Type B pancreatic cell (in vitro differentiated cells): ENCODE results near the gene EREG. TPM values are rescaled to one million over a fixed set of nuclear protein-coding genes. Genes with fewer than 3 reads are reported as not detected.

ENCODE experiments used
- DNase-seq: peaks from one replicate; pipeline ENCODE4 v3.0.0; 2021; ENCODE audit warnings: mixed read lengths; ENCODE audit not compliant: unreplicated experiment; ENCODE audit errors: extremely low spot score
- H3K27ac Mint-ChIP-seq: 2 replicates; pipeline ENCODE4 v1.8.0; 2021; ENCODE audit warnings: mild to moderate bottlenecking, mixed read lengths
- H3K27me3 Mint-ChIP-seq: 2 replicates; pipeline ENCODE4 v1.8.0; 2021; ENCODE audit warnings: mixed read lengths
- H3K36me3 Mint-ChIP-seq: 2 replicates; pipeline ENCODE4 v1.8.0; 2021; ENCODE audit warnings: mixed read lengths
- H3K4me1 Mint-ChIP-seq: one replicate; pipeline ENCODE4 v1.8.0; 2021; ENCODE audit warnings: mixed read lengths; ENCODE audit not compliant: unreplicated experiment
- H3K4me3 Mint-ChIP-seq: 2 replicates; pipeline ENCODE4 v1.8.0; 2021; ENCODE audit warnings: mild to moderate bottlenecking, mixed read lengths
- H3K9me3 Mint-ChIP-seq: 2 replicates; pipeline ENCODE4 v1.8.0; 2021; ENCODE audit warnings: mixed read lengths
- total RNA-seq: library from RNA; stranded (reverse); gene quantifications from 2 replicates; pipeline ENCODE4 v1.2.1, GENCODE V29; 2021; ENCODE audit warnings: low replicate concordance
- TF ChIP-seq, protein P1 (sequence below): fragments of 200-600 bp; sonication (generic); conservative IDR thresholded peaks from 2 replicates; pipeline ENCODE4 v1.5.0; 2021; ENCODE audit warnings: antibody characterized with exemption, mild to moderate bottlenecking

Gene EREG
- total RNA-seq, 1 donor from 2014 or later: 3.1 TPM

DNA sequence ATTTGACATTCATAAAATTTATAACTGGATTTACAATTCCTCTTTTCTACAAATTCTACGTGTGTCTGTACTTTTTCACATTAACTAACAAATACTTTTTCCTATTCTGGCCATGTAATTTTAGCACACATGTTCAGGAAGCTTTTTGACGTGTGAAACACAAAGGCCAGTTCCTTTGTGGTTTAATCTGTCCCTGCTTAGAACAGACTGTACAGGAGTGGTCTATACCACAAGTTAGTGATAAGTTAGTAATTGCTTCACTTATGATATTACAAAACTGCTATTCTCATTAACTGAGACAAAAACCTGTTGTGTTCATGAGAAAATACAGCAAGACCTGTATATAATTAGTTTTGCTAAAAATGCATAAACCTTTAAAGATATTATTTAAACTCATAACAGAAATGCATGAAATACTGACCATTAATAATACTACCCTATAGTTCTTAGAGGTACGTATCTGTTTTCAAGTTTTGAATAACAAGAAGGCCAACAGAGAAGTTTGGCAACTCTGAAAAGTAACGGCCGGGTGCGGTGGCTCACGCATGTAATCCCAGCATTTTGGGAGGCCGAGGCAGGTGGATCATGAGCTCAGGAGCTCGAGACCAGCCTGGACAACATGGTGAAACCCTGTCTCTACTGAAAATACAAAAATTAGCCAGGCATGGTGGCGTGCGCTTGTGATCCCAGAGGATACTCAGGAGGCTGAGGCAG lies 66.3 kb downstream of the EREG start:
- TF ChIP-seq, protein P1, sequence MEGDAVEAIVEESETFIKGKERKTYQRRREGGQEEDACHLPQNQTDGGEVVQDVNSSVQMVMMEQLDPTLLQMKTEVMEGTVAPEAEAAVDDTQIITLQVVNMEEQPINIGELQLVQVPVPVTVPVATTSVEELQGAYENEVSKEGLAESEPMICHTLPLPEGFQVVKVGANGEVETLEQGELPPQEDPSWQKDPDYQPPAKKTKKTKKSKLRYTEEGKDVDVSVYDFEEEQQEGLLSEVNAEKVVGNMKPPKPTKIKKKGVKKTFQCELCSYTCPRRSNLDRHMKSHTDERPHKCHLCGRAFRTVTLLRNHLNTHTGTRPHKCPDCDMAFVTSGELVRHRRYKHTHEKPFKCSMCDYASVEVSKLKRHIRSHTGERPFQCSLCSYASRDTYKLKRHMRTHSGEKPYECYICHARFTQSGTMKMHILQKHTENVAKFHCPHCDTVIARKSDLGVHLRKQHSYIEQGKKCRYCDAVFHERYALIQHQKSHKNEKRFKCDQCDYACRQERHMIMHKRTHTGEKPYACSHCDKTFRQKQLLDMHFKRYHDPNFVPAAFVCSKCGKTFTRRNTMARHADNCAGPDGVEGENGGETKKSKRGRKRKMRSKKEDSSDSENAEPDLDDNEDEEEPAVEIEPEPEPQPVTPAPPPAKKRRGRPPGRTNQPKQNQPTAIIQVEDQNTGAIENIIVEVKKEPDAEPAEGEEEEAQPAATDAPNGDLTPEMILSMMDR: no peak
- Mint-ChIP-seq H3K27me3 (no peaks in the 10 kb centered on the region), H3K9me3 (no peaks in the 10 kb centered on the region), H3K4me1 (no peaks in the 10 kb centered on the region), H3K36me3 (no peaks in the 10 kb centered on the region), H3K27ac (no peak overlapping the region), H3K4me3 (no peak overlapping the region)
- no peak for DNase-seq

DNA sequence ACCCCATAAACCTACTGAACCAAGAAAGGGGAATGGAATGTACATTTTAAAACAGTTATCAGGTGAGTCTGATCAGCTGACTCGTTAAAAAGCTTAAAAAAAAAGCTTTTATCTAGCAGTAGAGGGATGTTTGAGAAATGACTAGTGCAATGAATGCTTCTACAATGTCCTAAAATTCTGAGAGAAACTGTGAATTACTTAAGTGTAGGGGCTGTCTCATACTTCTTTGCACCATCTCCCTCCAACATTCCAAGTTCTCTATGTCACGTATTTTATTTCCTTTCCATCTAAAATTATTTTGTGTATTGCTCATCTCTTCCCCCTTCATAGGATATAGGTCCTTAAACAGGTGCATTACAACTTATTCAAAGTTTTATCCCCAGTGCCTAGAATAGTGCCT lies 68.1 kb downstream of the EREG start:
- Mint-ChIP-seq H3K36me3 (no peaks in the 10 kb centered on the region), H3K4me3 (no peak overlapping the region), H3K27ac (no peak overlapping the region), H3K27me3 (no peaks in the 10 kb centered on the region), H3K9me3 (no peaks in the 10 kb centered on the region), H3K4me1 (no peaks in the 10 kb centered on the region)
- TF ChIP-seq, protein P1: no peak
- no peak for DNase-seq

DNA sequence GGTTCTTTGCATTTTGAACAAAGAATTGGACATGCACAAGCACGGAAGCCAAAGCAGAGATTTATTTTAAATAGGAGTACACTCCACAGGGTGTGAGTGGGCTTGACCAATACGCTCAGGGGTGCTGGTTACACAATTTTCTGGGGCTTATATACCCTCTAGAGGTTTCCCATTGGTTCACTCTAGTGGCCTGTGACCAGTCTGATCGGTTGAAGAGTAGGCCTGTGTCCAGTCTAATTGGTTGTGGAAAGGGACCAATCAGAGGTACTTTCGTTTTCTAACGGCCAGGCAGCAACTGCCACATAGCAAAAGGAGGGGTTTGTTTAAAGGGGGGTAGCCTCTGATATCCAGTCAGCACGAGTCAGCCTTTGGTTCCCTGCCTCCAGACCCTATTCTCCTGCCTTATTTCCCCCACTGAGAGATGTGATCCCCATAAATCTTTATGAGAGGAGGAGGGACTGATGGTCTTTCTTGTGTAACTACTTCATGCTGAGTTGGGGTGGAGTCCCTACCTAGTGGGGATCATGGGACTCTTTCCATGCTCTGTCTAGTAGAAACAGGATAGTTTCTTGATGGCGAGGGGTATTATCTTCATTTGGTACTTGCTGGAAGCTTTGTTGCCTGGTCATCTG lies 68.7 kb downstream of the EREG start:
- no peaks in the 10 kb centered on the region for H3K4me1 Mint-ChIP-seq
- H3K27ac Mint-ChIP-seq: no peak overlapping the region
- H3K27me3 Mint-ChIP-seq: no peaks in the 10 kb centered on the region
- H3K9me3 Mint-ChIP-seq: no peaks in the 10 kb centered on the region
- TF ChIP-seq, protein P1: no peak
- H3K36me3 Mint-ChIP-seq: no peaks in the 10 kb centered on the region
- no peak overlapping the region for H3K4me3 Mint-ChIP-seq
- DNase-seq: no peak

DNA sequence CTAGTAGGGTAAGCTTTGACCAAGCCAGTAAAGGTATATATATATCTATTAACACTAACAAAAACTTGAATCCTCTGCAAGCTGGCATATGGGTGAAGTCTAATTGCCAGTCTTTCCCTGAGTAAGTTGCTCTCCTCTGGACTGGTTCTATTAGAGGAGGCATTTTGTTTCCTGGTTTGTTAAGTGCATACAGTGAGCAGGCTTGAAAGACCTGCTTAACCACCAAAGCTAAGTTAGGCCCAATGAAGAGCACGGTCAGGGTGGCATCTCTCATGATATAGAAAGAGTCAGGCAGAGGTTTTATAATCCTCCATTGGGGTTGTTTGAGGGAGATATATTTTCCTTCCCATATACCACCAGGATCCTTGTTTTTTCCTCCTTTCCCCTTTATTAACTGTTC lies 70.4 kb downstream of the EREG start:
- Mint-ChIP-seq H3K36me3 (no peaks in the 10 kb centered on the region), H3K4me3 (no peak overlapping the region), H3K9me3 (no peaks in the 10 kb centered on the region), H3K27me3 (no peaks in the 10 kb centered on the region), H3K27ac (no peak overlapping the region), H3K4me1 (no peaks in the 10 kb centered on the region)
- TF ChIP-seq, protein P1: no peak
- no peak for DNase-seq

DNA sequence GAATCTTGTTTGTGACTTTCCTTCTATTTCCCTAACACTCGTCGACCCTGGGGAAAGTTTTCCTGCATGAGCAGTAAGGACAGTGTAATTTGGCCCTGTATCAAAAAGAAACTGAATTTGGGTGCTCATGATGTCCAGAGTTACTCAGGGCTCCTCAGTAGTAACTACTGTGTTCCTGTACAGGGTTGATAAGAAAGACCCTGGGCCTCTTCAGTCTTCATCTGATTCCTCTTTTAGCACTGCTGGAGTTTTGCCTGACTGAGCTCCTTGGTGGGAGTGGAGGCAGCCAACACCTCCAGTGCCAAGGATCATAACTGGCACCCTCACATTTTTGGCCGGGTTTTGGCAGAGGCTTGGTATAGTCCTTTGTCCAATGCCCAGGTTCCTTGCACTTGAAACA lies 72.9 kb downstream of the EREG start:
- H3K9me3 Mint-ChIP-seq: no peaks in the 10 kb centered on the region
- no peak overlapping the region for H3K4me3 Mint-ChIP-seq
- H3K27me3 Mint-ChIP-seq: peaks cover 2% of the 10 kb centered on the region
- no peaks in the 10 kb centered on the region for H3K4me1 Mint-ChIP-seq
- no peak overlapping the region for H3K27ac Mint-ChIP-seq
- no peaks in the 10 kb centered on the region for H3K36me3 Mint-ChIP-seq
- TF ChIP-seq, protein P1: no peak
- DNase-seq: no peak

Other genes with a start within 250 kb of the EREG start
- 11.2 and 14.6 TPM in 2 replicates for gene MTHFD2L, start 207.0 kb upstream of the EREG start, total RNA-seq
- gene EPGN, start 56.7 kb upstream of the EREG start, total RNA-seq: 2.4 and 16.6 TPM in 2 replicates
- gene AREG, start 80.0 kb downstream of the EREG start, total RNA-seq: 17.1 and 58.0 TPM in 2 replicates